ENCODE data around the gene TUFT1. TPM values are rescaled to one million over a fixed set of nuclear protein-coding genes. Genes with fewer than 3 reads are reported as not detected.
A peak's percentile ranks its signal among the peaks of the same experiment; 100 is the strongest.

Gene TUFT1
- total RNA-seq, 1 experiment from 2014 or later: 31.4 TPM

DNA sequence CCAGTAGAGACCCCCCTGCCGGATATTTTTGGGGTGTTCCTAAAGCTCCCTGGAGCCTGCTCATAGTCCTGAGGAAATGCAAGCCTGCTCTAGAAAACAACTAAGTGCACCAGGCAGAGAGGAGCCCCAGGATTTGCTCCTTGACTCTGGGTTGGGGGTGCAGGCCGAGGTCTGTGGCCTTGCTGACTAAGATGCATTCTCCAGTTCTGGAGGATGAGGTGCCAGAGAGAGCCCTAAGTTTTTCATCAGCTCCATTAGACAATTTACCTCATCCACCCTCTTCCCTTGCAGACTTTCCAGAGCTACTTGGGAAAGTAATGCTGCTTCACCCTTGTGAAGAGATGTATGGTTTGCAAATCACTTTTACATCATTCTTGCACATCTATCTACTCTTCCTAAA lies 9.1 kb downstream of the TUFT1 start:
- peaks cover 78% of the 10 kb centered on the region for H3K4me1 Mint-ChIP-seq (ENCODE audit: low read depth, unreplicated experiment)
- H3K4me3 Mint-ChIP-seq (ENCODE audit: low read depth, unreplicated experiment): peak overlapping the region; percentile 45
- peak overlapping the region; percentile 74 for H3K27ac Mint-ChIP-seq (ENCODE audit: unreplicated experiment)
- H3K27me3 Mint-ChIP-seq (ENCODE audit: unreplicated experiment): no peaks in the 10 kb centered on the region
- CTCF ChIA-PET: interaction anchor here (0.6 to 2.7 kb wide), 4 partner anchors 10 to 35 kb away, joined by 3 to 7 read pairs (median 5); no protein-coding TSS in a partner anchor
- no peaks in the 10 kb centered on the region for H3K9me3 Mint-ChIP-seq (ENCODE audit: low read depth, unreplicated experiment)
- no peak for DNase-seq
- no TSS peak for BruUV-seq (replicated peaks)
- intact Hi-C loops (cut with micrococcal nuclease; ENCODE audit: unreplicated experiment): loop anchor here (10.0 kb wide), 1 partner anchor 46 kb away; no protein-coding TSS in a partner anchor
- peaks cover 49% of the 10 kb centered on the region for H3K36me3 Mint-ChIP-seq (ENCODE audit: insufficient read depth, unreplicated experiment)
- TF ChIP-seq, protein P1, sequence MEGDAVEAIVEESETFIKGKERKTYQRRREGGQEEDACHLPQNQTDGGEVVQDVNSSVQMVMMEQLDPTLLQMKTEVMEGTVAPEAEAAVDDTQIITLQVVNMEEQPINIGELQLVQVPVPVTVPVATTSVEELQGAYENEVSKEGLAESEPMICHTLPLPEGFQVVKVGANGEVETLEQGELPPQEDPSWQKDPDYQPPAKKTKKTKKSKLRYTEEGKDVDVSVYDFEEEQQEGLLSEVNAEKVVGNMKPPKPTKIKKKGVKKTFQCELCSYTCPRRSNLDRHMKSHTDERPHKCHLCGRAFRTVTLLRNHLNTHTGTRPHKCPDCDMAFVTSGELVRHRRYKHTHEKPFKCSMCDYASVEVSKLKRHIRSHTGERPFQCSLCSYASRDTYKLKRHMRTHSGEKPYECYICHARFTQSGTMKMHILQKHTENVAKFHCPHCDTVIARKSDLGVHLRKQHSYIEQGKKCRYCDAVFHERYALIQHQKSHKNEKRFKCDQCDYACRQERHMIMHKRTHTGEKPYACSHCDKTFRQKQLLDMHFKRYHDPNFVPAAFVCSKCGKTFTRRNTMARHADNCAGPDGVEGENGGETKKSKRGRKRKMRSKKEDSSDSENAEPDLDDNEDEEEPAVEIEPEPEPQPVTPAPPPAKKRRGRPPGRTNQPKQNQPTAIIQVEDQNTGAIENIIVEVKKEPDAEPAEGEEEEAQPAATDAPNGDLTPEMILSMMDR (IDR thresholded peaks at IDR 0.05; ENCODE audit: unreplicated experiment): no peak

GRCh38 chr1:151553659-151554058 lies 13.6 kb downstream of the TUFT1 start:
- CTCF ChIA-PET: interaction anchor here (1.2 kb wide), 1 partner anchor 13 kb away, joined by 4 read pairs; the partner anchor contains the start of gene TUFT1
- H3K4me1 Mint-ChIP-seq (ENCODE audit: low read depth, unreplicated experiment): peaks cover 49% of the 10 kb centered on the region
- intact Hi-C loops (cut with micrococcal nuclease; ENCODE audit: unreplicated experiment): no loop called here

DNA sequence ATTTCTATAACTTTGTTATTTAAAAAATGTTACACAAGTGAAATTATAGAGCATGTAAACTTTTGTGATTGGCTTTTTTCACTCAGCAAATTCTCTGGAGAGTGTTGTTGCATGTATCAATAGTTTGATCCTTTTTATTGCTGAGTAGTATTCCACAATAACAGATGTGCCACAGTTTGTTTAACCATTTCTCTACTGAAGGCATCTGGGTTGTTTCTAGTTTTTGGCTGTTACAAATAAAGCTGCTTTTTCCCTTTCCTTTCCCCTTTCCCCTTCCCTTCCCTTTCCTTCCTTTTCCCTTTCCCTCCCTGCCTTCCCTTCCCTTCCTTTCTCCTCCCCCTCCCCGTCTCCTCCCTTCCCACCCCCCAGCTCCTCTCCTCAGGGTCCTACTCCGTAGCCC lies 15.9 kb downstream of the TUFT1 start:
- TF ChIP-seq, protein P1 (IDR thresholded peaks at IDR 0.05; ENCODE audit: unreplicated experiment): no peak
- BruUV-seq (replicated peaks): no TSS peak
- Mint-ChIP-seq H3K27me3 (ENCODE audit: unreplicated experiment) (no peaks in the 10 kb centered on the region), H3K4me1 (ENCODE audit: low read depth, unreplicated experiment) (peaks cover 34% of the 10 kb centered on the region), H3K9me3 (ENCODE audit: low read depth, unreplicated experiment) (no peaks in the 10 kb centered on the region), H3K4me3 (ENCODE audit: low read depth, unreplicated experiment) (no peak overlapping the region), H3K36me3 (ENCODE audit: insufficient read depth, unreplicated experiment) (peaks cover 28% of the 10 kb centered on the region), H3K27ac (ENCODE audit: unreplicated experiment) (no peak overlapping the region)
- no peak for DNase-seq
- CTCF ChIA-PET: interaction anchor here (1.5 kb wide), 1 partner anchor 15 kb away, joined by 4 read pairs; no protein-coding TSS in a partner anchor
- intact Hi-C loops (cut with micrococcal nuclease; ENCODE audit: unreplicated experiment): no loop called here

More at GRCh38 chr1:151553659-151554058, 13.6 kb downstream of the TUFT1 start:
- no TSS peak for BruUV-seq (replicated peaks)
- DNase-seq: no peak
- H3K9me3 Mint-ChIP-seq (ENCODE audit: low read depth, unreplicated experiment): no peaks in the 10 kb centered on the region
- no peaks in the 10 kb centered on the region for H3K27me3 Mint-ChIP-seq (ENCODE audit: unreplicated experiment)
- no peak overlapping the region for H3K4me3 Mint-ChIP-seq (ENCODE audit: low read depth, unreplicated experiment)
- TF ChIP-seq, protein P1 (IDR thresholded peaks at IDR 0.05; ENCODE audit: unreplicated experiment): no peak
- peak overlapping the region; percentile 3 for H3K27ac Mint-ChIP-seq (ENCODE audit: unreplicated experiment)
- peaks cover 34% of the 10 kb centered on the region for H3K36me3 Mint-ChIP-seq (ENCODE audit: insufficient read depth, unreplicated experiment)

DNA sequence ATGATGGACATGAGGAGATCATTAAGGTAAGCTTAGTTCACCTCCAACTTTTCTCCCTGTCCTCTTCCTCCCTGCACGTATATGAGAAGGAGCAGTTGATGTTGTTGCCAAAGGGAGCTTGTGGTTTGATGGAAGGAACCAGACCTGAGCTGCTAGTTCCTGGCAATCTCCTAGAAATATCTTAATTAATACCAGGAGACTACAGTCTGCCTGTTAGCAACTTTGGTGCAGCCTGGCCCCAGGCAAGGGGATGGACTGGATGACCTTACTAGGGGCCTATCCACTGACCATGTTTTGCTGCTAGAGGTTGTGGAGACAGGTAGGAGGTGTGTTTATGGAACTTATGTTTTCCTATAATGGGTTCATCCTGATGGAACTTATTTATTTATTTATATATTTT lies 22.6 kb downstream of the TUFT1 start:
- intact Hi-C loops (cut with micrococcal nuclease; ENCODE audit: unreplicated experiment): no loop called here
- Mint-ChIP-seq H3K4me1 (ENCODE audit: low read depth, unreplicated experiment) (peaks cover 11% of the 10 kb centered on the region), H3K36me3 (ENCODE audit: insufficient read depth, unreplicated experiment) (peaks cover 36% of the 10 kb centered on the region), H3K4me3 (ENCODE audit: low read depth, unreplicated experiment) (no peak overlapping the region), H3K9me3 (ENCODE audit: low read depth, unreplicated experiment) (no peaks in the 10 kb centered on the region), H3K27me3 (ENCODE audit: unreplicated experiment) (no peaks in the 10 kb centered on the region), H3K27ac (ENCODE audit: unreplicated experiment) (no peak overlapping the region)
- CTCF ChIA-PET: interaction anchor here (1.1 kb wide), 1 partner anchor 15 kb away, joined by 4 read pairs; no protein-coding TSS in a partner anchor
- no TSS peak for BruUV-seq (replicated peaks)
- no peak for DNase-seq
- TF ChIP-seq, protein P1 (IDR thresholded peaks at IDR 0.05; ENCODE audit: unreplicated experiment): no peak
